ENCODE data around the gene MCRS1.
"Not testable (repeated sequence)": the region's sequence is repeated elsewhere in the genome, so short reads cannot be mapped to it uniquely, and the experiment has no call there.

MCRS1 gene

GRCh38 chr12:49541140-49541861 is 26.6 kb downstream of the MCRS1 start:
- no peak for DNase-seq (ENCODE audit: low read depth in 2 of 2)

- DNase-seq (ENCODE audit: low read depth in 2 of 2): no peak
These were observed 27.5 kb downstream of the MCRS1 start for GRCh38 chr12:49540229-49541139.

- no peak for DNase-seq (ENCODE audit: low read depth in 2 of 2)
These were observed 28.3 kb downstream of the MCRS1 start for GRCh38 chr12:49539406-49540228.

- peak; percentile 77 to 80 for DNase-seq (ENCODE audit: low read depth in 2 of 2)
These were observed 29.2 kb downstream of the MCRS1 start, which contains the start of gene KCNH3 for GRCh38 chr12:49538510-49539403. Gene KCNH3 (plus strand): TSS chr12:49539030. CDS start chr12:49539417, 387 bp downstream.

GRCh38 chr12:49537752-49538509 is 30.0 kb downstream of the MCRS1 start:
- DNase-seq (ENCODE audit: low read depth in 2 of 2): no peak

- DNase-seq (ENCODE audit: low read depth in 2 of 2): no peak
These were observed 30.7 kb downstream of the MCRS1 start for GRCh38 chr12:49537231-49537751.

- DNase-seq (ENCODE audit: low read depth in 2 of 2): no peak
These were observed 31.3 kb downstream of the MCRS1 start for GRCh38 chr12:49536526-49537071.

- no peak for DNase-seq (ENCODE audit: low read depth in 2 of 2)
These were observed 31.9 kb downstream of the MCRS1 start for GRCh38 chr12:49535921-49536525.

GRCh38 chr12:49534731-49535278 is 33.1 kb downstream of the MCRS1 start:
- DNase-seq (ENCODE audit: low read depth in 2 of 2): no peak

GRCh38 chr12:49534122-49534521 is 33.8 kb downstream of the MCRS1 start:
- not testable (repeated sequence) for DNase-seq (ENCODE audit: low read depth in 2 of 2)

GRCh38 chr12:49533331-49533730 is 34.6 kb downstream of the MCRS1 start:
- DNase-seq (ENCODE audit: low read depth in 2 of 2): no peak

GRCh38 chr12:49531745-49532144 is 36.2 kb downstream of the MCRS1 start:
- DNase-seq (ENCODE audit: low read depth in 2 of 2): no peak

- no peak for DNase-seq (ENCODE audit: low read depth in 2 of 2)
These were observed 38.5 kb downstream of the MCRS1 start for GRCh38 chr12:49529414-49529813.

GRCh38 chr12:49527361-49528130 is 40.4 kb downstream of the MCRS1 start:
- no peak for DNase-seq (ENCODE audit: low read depth in 2 of 2)

- no peak for DNase-seq (ENCODE audit: low read depth in 2 of 2)
These were observed 42.0 kb downstream of the MCRS1 start for GRCh38 chr12:49525942-49526341.

GRCh38 chr12:49524660-49525324 is 43.1 kb downstream of the MCRS1 start:
- DNase-seq (ENCODE audit: low read depth in 2 of 2): no peak

GRCh38 chr12:49521389-49521788 is 46.6 kb downstream of the MCRS1 start:
- no peak for DNase-seq (ENCODE audit: low read depth in 2 of 2)

GRCh38 chr12:49519574-49519936 is 48.4 kb downstream of the MCRS1 start:
- DNase-seq (ENCODE audit: low read depth in 2 of 2): no peak

Measured in stimulated activated CD8-positive, alpha-beta memory T cell treated with anti-CD3 and anti-CD28 coated beads, Interleukin-7, amount 100 ng/mL, for 1 hour (primary cell).